GM12878 (cell line): Measurements from ENCODE around the gene DDX10. TPM values are rescaled to one million over a fixed set of nuclear protein-coding genes. Genes with fewer than 3 reads are reported as not detected.

Experiments used
- ATAC-seq: fragments of 200-7000 bp; cut with Tn5 transposase; 3 replicates; pipeline ENCODE4 v1.9.1; 2020; ENCODE audit warnings: mild to moderate bottlenecking, moderate library complexity
- BruUV-seq: library from RNA; stranded (reverse); fragments of 400-500 nt; replicated peaks from 2 replicates; lab custom pipeline; 2021; lab: Mats Ljungman, UMichigan
- CTCF ChIA-PET: fragments of 300-600 bp; sonication (Branson Sonifier 250); formaldehyde crosslinking; extraction: SDS; loops from one replicate; lab custom pipeline; 2021; ENCODE audit warnings: inconsistent platforms; lab: Yijun Ruan, JAX
- POLR2A ChIA-PET: fragments of 350-600 bp; formaldehyde crosslinking; extraction: SDS; loops from one replicate; lab custom pipeline; 2021; ENCODE audit warnings: inconsistent platforms; lab: Charles Lee
- RAD21 ChIA-PET: fragments of 300-600 bp; sonication (Branson Sonifier 250); formaldehyde crosslinking; loops from one replicate; lab custom pipeline; 2023; ENCODE audit warnings: antibody characterized with exemption; ENCODE audit not compliant: unreplicated experiment; lab: Charles Lee
- SMC1A ChIA-PET: fragments of 300-600 bp; sonication (Branson Sonifier 250); formaldehyde crosslinking; loops from one replicate; lab custom pipeline; 2023; ENCODE audit not compliant: unreplicated experiment, uncharacterized antibody; lab: Charles Lee
- DNase-seq: peaks from one replicate; pipeline ENCODE4 v3.0.0-alpha.2; 2011; ENCODE audit warnings: low read depth, low spot score
- FAIRE-seq: peaks from 3 replicates; lab custom pipeline; 2011; peaks lifted over from hg19 to GRCh38; lab: Jason Lieb, UNC
- H2AFZ ChIP-seq: 2 replicates; pipeline ENCODE4 v1.6.0; 2011; ENCODE audit warnings: low read depth, low read length, control low read depth; ENCODE audit not compliant: control insufficient read depth
- H3K27ac ChIP-seq: 2 replicates; pipeline ENCODE4 v1.5.1; 2011; ENCODE audit warnings: control low read depth; ENCODE audit not compliant: control insufficient read depth, insufficient read depth
- H3K27me3 ChIP-seq, 2 experiments: replicated peaks in 1 of 2; 2 replicates each; pipeline versions ENCODE4 v1.6.0 to v1.6.1; 2011; ENCODE audit warnings: low read length in 1 of 2; ENCODE audit not compliant: control insufficient read depth in 2 of 2, insufficient read depth in 2 of 2
- H3K36me3 ChIP-seq, 2 experiments: 2 replicates each; pipeline ENCODE4 v1.5.1; 2011; ENCODE audit warnings: low read length in 1 of 2; ENCODE audit not compliant: control insufficient read depth in 2 of 2, insufficient read depth in 2 of 2
- H3K4me1 ChIP-seq: 2 replicates; pipeline ENCODE4 v1.6.1; 2011; ENCODE audit warnings: mild to moderate bottlenecking, low read length, moderate library complexity, mixed read lengths; ENCODE audit not compliant: control insufficient read depth, insufficient read depth
- H3K4me2 ChIP-seq: 2 replicates; pipeline ENCODE4 v1.6.0; 2011; ENCODE audit warnings: control low read depth; ENCODE audit not compliant: control insufficient read depth, insufficient read depth
- H3K4me3 ChIP-seq: fragments of 200-600 bp; sonication (generic); 2 replicates; pipeline ENCODE4 v1.5.1; 2016
- H3K79me2 ChIP-seq: 2 replicates; pipeline ENCODE4 v1.6.0; 2011; ENCODE audit warnings: low read length; ENCODE audit not compliant: control insufficient read depth, insufficient read depth
- H3K9ac ChIP-seq: 2 replicates; pipeline ENCODE4 v1.8.0; 2011; ENCODE audit warnings: low read length, control low read depth, mixed read lengths; ENCODE audit not compliant: control insufficient read depth, insufficient read depth
- H3K9me3 ChIP-seq: replicated peaks from 3 replicates; pipeline ENCODE4 v1.5.1; 2011; ENCODE audit warnings: mild to moderate bottlenecking, low read length; ENCODE audit not compliant: control insufficient read depth, insufficient read depth
- H4K20me1 ChIP-seq: 2 replicates; pipeline ENCODE4 v1.6.0; 2011; ENCODE audit not compliant: control insufficient read depth, insufficient read depth
- ASH2L ChIP-seq: fragments of 300-600, 200-600 bp; sonication (generic); IDR thresholded peaks from 2 replicates; pipeline ENCODE4 v1.6.1; 2017; ENCODE audit warnings: low read depth, mild to moderate bottlenecking, borderline replicate concordance
- CBFB ChIP-seq: IDR thresholded peaks from 2 replicates; pipeline ENCODE4 v1.6.1; 2016; ENCODE audit warnings: antibody characterized with exemption, low read depth
- CBX3 ChIP-seq: fragments of 200-600 bp; sonication (generic); IDR thresholded peaks from 2 replicates; pipeline ENCODE4 v1.6.1; 2016; ENCODE audit warnings: low read depth, borderline replicate concordance
- CEBPB ChIP-seq, 2 experiments: fragments of 150-350 bp in 1 of 2; IDR thresholded peaks; 2 replicates each; pipeline ENCODE4 v1.6.1; 2012 to 2014; ENCODE audit warnings: low read depth in 2 of 2, low read length in 2 of 2, borderline replicate concordance in 1 of 2, inconsistent platforms in 1 of 2
- ESRRA ChIP-seq: IDR thresholded peaks from 2 replicates; pipeline ENCODE4 v1.6.1; 2012; ENCODE audit warnings: mild to moderate bottlenecking, low read length, improper control_type of control experiment
- MTA2 ChIP-seq: fragments of 450-650 bp; IDR thresholded peaks from 2 replicates; pipeline ENCODE4 v1.6.1; 2016; ENCODE audit warnings: low read depth, mild to moderate bottlenecking, moderate library complexity
- MYB ChIP-seq: fragments of 150-350 bp; IDR thresholded peaks from 2 replicates; pipeline ENCODE4 v1.6.1; 2014; ENCODE audit warnings: mild to moderate bottlenecking, low read depth, low read length, borderline replicate concordance
- NR2C2 ChIP-seq: IDR thresholded peaks from 2 replicates; pipeline ENCODE4 v1.6.1; 2011; ENCODE audit warnings: borderline replicate concordance, low read depth; ENCODE audit not compliant: control insufficient read depth, insufficient read length
- POU2F2 ChIP-seq: IDR thresholded peaks from 3 replicates; pipeline ENCODE4 v1.6.1; 2011; ENCODE audit warnings: low read depth, mild to moderate bottlenecking, low read length, borderline replicate concordance
- SMC3 ChIP-seq: IDR thresholded peaks from 2 replicates; pipeline ENCODE4 v1.6.1; 2011; ENCODE audit warnings: low read length, improper control_type of control experiment, borderline replicate concordance
- in situ Hi-C: fragments of 300-500 bp; cut with MboI; formaldehyde crosslinking; loops from 9 replicates; pipeline ENCODE4 v1.14.3; 2018; ENCODE audit warnings: mixed read lengths
- intact Hi-C: fragments of 100-400 bp; cut with micrococcal nuclease; formaldehyde crosslinking; loops from one replicate; pipeline ENCODE4 v1.14.2; 2022; ENCODE audit not compliant: unreplicated experiment
- polyA plus RNA-seq, 11 experiments: library from polyadenylated mRNA; depleted of rRNA in 4 of 11; unstranded in 6 of 11; stranded (reverse) in 5 of 11; fragments of >200 nt; fragmentation: Nextera tagmentation in 4 of 11; fragmentation: Illumina TruSeq in 1 of 11; extraction: Ambion mirVana in 4 of 11; extraction: Trizol in 1 of 11; gene quantifications; 1 replicate in 1 of 11; 2 replicates in 10 of 11; pipeline versions ENCODE4 v1.2.1 to v1.2.3, GENCODE V29; 2011 to 2016; ENCODE audit warnings: inconsistent platforms in 2 of 11, missing spikeins in 2 of 11, low read depth in 1 of 11
- total RNA-seq, 4 experiments: library from RNA; depleted of rRNA in 3 of 4; stranded (reverse); fragments of >200 nt in 3 of 4; fragmentation: Illumina TruSeq in 1 of 4; extraction: Trizol in 1 of 4; gene quantifications; 2 replicates each; pipeline versions ENCODE4 v1.2.1 to v1.2.3, GENCODE V29; 2013 to 2021
- TF ChIP-seq, protein P1 (sequence below): fragments of 450-650 bp; IDR thresholded peaks from 2 replicates; pipeline ENCODE4 v1.6.1; 2016; ENCODE audit warnings: mild to moderate bottlenecking, moderate library complexity, borderline replicate concordance
- TF ChIP-seq, protein P2 (sequence below): fragments of 450-650 bp; IDR thresholded peaks from 2 replicates; pipeline ENCODE4 v1.6.1; 2017; ENCODE audit warnings: low read depth, mild to moderate bottlenecking, moderate library complexity

The DDX10 gene
- total and polyA plus RNA-seq, 10 of the 15 experiments (the other 5 are each of a cell fraction or from before 2014, with no cell fraction given), result 20.9 to 51.5 (median 31.9) TPM

DNA sequence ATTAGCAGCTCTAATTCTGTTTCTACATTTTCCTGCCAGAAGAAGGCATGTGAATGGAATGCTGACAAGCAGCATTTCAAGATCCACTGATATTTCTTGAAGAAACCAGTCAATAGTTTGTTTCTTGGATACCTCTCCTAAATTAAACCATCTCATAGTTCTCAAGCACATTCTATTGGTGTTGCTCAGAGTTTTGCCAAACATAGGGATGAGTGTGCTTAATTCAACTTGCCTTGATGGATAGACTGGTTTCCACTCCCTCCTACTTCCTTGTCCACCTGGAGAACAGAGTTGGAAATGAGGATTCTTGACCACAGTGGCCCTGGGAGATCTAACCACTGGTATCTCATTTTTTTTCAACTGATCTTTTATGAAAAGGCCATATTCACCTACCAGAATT, 29.8 kb upstream of the DDX10 start:
- no peaks in the 10 kb centered on the region for H3K4me1 ChIP-seq
- ChIA-PET POLR2A (interaction anchor here (1.1 kb wide), 1 partner anchor 41 kb away, joined by 3 read pairs; the partner anchor contains the start of gene EXPH5), SMC1A (interaction anchor here (1.4 to 11.3 kb wide), 3 partner anchors 13 to 46 kb away, joined by 7 to 130 read pairs (median 12); no protein-coding TSS in a partner anchor), CTCF (interaction anchor here (1.0 to 1.7 kb wide), 3 partner anchors 8 to 13 kb away, joined by 3 to 5 read pairs (median 3); no protein-coding TSS in a partner anchor)
- no TSS peak for BruUV-seq
- no peak overlapping the region for H3K4me2 ChIP-seq
- intact Hi-C loops (no loop called here), in situ Hi-C loops (no loop called here)
- no peaks in the 10 kb centered on the region for H3K27me3 ChIP-seq
- no peaks in the 10 kb centered on the region for H4K20me1 ChIP-seq
- H3K9me3 ChIP-seq, result no peaks in the 10 kb centered on the region; the same call in 2 of the 3 replicates
- H3K27ac ChIP-seq, result no peak overlapping the region
- no peak overlapping the region for H3K4me3 ChIP-seq
- TF ChIP-seq NR2C2, result no peak
- no peak for TF ChIP-seq MYB
- TF ChIP-seq CEBPB (IDR thresholded peaks at IDR 0.05; ENCODE audit: borderline replicate concordance in 1 of 2, low read depth in 2 of 2, low read length in 2 of 2), result no peak
- TF ChIP-seq, protein P1, sequence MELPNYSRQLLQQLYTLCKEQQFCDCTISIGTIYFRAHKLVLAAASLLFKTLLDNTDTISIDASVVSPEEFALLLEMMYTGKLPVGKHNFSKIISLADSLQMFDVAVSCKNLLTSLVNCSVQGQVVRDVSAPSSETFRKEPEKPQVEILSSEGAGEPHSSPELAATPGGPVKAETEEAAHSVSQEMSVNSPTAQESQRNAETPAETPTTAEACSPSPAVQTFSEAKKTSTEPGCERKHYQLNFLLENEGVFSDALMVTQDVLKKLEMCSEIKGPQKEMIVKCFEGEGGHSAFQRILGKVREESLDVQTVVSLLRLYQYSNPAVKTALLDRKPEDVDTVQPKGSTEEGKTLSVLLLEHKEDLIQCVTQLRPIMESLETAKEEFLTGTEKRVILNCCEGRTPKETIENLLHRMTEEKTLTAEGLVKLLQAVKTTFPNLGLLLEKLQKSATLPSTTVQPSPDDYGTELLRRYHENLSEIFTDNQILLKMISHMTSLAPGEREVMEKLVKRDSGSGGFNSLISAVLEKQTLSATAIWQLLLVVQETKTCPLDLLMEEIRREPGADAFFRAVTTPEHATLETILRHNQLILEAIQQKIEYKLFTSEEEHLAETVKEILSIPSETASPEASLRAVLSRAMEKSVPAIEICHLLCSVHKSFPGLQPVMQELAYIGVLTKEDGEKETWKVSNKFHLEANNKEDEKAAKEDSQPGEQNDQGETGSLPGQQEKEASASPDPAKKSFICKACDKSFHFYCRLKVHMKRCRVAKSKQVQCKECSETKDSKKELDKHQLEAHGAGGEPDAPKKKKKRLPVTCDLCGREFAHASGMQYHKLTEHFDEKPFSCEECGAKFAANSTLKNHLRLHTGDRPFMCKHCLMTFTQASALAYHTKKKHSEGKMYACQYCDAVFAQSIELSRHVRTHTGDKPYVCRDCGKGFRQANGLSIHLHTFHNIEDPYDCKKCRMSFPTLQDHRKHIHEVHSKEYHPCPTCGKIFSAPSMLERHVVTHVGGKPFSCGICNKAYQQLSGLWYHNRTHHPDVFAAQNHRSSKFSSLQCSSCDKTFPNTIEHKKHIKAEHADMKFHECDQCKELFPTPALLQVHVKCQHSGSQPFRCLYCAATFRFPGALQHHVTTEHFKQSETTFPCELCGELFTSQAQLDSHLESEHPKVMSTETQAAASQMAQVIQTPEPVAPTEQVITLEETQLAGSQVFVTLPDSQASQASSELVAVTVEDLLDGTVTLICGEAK, result no peak
- no peak for TF ChIP-seq POU2F2
- no peak for TF ChIP-seq CBX3
- TF ChIP-seq SMC3, result no peak
- TF ChIP-seq MTA2, result no peak
- TF ChIP-seq, protein P2, sequence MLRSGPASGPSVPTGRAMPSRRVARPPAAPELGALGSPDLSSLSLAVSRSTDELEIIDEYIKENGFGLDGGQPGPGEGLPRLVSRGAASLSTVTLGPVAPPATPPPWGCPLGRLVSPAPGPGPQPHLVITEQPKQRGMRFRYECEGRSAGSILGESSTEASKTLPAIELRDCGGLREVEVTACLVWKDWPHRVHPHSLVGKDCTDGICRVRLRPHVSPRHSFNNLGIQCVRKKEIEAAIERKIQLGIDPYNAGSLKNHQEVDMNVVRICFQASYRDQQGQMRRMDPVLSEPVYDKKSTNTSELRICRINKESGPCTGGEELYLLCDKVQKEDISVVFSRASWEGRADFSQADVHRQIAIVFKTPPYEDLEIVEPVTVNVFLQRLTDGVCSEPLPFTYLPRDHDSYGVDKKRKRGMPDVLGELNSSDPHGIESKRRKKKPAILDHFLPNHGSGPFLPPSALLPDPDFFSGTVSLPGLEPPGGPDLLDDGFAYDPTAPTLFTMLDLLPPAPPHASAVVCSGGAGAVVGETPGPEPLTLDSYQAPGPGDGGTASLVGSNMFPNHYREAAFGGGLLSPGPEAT, result no peak
- no peak for TF ChIP-seq ESRRA
- no peak for TF ChIP-seq ASH2L
- TF ChIP-seq CBFB, result no peak
- TF ChIP-seq, all 136 proteins: peak for 0
- no peak for FAIRE-seq
- RAD21 ChIA-PET, result interaction anchor here (1.6 kb wide), 1 partner anchor 11 kb away, joined by 3 read pairs; no protein-coding TSS in a partner anchor
- Histone ChIP-seq H3K79me2 (no peaks in the 10 kb centered on the region), H3K36me3 (no peaks in the 10 kb centered on the region), H2AFZ (no peak overlapping the region), H3K9ac (no peak overlapping the region)
- no peak for ATAC-seq
- no peak for DNase-seq
